GM19238 (cell line): ENCODE data around the gene SPINT3.

Experiments used
- DNase-seq: peaks from one replicate; pipeline ENCODE4 v3.0.0; 2011; ENCODE audit warnings: low spot score; ENCODE audit not compliant: insufficient read length

SPINT3 gene, protein sequence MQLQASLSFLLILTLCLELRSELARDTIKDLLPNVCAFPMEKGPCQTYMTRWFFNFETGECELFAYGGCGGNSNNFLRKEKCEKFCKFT

DNA sequence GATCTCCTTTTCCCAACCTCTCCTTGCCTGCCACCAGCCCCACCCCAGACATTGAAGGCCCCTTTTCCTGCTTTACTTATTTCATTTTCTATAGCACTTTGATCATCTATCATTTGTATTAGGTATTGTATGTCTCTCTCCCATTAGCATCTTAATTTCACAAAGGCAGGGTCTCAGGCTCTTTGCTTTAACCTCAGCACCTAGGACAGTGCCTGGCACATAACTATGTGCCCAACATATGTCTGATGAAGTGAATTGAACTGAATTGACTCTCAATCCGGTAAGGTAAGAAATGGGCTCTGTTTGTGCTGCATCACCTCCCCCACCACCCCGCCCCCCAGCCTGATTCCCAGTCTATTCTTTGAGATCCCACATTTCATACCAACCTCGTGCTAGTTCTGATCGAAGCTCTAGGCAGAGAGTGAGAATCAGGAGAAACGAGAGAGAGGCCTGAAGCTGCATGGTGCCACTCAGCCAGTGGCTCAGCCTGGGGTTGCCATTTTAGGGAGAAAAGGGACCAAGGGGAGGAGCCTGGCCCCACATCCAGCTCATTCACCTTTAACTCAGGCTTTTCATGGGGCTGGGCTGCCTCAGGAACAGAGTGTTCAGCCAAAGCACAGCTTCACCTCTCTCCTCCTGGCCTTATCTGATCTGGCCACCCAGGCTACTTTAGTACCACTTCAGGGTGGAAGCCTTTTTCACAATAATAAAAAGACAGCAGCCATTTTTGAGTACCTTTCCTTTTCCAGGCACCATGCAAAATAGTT is at the start of gene SPINT3:
Gene SPINT3 (minus strand): TSS at position 476 of the 767 bp plus-strand sequence. CDS start 14 bp downstream, at position 462.
- DNase-seq: no peak

DNA sequence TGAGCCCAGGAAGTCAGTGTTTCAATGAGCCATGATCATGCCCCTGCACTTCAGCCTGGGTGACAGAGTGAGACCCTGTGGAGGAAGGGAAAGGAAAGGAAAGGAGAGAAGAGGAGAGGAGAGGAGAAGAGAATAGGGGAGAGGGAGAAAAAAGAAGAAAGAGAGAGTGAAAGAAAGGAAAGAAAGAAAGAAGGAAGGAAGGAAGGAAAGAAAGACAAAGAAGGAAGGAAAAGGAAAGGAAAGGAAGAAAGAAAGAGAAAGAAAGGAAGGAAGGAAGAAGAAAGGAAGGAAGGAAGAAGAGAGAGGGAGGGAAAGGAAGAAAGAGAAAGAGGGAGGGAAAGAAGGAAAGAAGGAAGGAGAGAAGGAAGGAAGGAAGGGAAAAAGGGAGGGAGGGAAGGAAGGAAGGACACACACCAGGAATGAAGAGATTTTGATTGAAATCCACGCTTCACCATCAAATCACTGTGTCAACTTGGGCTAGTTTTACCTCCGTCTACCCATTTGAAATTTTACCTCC is 49.4 kb upstream of the SPINT3 start:
- no peak for DNase-seq

GRCh38 chr20:45555198-45555597 is 39.8 kb upstream of the SPINT3 start:
- DNase-seq: no peak

- DNase-seq: no peak
These were observed 37.0 kb upstream of the SPINT3 start for GRCh38 chr20:45552456-45552855.

DNA sequence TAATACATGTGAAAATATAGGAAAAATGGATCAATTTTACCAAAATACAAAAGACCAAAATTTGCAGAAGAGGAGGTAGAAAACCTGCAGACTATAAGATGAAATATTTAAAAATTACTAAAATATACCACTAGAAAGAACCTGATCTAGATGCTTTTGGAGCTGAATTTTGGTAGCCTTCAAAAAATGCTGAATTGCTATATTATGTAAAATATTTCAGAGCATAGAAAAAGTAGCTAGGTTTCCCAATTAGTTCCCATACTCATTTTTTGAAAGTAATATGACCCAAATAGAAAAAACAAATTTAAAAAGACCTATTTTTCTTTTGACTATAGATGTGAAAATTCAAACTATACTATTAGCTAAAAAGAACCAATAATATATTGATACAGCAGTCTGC is 35.3 kb upstream of the SPINT3 start:
- no peak for DNase-seq

DNA sequence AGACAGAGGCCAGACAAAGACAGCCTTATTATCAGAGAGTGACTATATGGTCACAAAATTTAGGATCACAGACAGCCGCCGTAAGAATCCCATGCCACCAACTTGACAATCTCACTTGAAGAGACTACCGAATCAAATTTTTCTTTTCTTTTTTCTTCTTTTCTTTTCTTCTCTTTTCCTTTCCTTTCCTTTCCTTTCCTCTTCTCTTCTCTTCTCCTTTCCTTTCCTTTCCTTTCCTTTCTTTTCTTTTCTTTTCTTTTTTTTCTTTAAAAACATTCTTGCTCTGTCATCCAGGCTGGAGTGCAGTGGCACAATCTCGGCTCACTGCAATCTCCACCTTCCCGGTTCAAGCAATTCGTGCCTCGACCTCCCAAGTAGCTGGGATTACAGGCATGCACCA is 33.0 kb upstream of the SPINT3 start:
- no peak for DNase-seq

DNA sequence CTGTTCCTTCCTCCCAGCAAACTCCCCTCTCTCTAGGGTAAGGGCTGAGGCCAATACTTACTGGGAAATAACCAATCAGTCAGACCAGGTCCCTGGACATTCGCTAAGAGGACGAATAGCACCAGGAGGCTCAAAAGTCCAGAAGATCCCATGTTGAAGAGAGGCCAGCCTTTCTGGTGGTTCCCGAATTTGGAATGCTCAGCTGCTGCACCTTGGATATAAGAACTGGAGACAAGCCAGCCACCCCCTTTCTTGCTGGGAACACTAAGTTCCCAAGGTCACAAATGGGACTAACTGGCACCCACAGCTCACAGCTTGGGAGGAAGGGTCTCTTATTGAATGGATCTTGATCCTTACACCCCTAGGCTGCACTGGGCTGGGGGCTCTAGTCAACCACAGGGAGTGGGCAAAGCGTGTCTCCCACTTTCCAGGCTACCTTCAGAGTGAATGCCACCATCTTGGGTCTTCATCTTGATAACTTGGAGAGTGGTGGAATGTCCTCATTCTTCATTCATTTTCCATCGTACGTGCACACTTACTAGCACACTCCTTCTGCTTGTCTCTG is 31.9 kb upstream of the SPINT3 start, which contains the start of gene EPPIN:
Gene EPPIN (minus strand): TSS at position 196 of the 565 bp plus-strand sequence. CDS start 44 bp downstream, at position 152.
- no peak for DNase-seq

DNA sequence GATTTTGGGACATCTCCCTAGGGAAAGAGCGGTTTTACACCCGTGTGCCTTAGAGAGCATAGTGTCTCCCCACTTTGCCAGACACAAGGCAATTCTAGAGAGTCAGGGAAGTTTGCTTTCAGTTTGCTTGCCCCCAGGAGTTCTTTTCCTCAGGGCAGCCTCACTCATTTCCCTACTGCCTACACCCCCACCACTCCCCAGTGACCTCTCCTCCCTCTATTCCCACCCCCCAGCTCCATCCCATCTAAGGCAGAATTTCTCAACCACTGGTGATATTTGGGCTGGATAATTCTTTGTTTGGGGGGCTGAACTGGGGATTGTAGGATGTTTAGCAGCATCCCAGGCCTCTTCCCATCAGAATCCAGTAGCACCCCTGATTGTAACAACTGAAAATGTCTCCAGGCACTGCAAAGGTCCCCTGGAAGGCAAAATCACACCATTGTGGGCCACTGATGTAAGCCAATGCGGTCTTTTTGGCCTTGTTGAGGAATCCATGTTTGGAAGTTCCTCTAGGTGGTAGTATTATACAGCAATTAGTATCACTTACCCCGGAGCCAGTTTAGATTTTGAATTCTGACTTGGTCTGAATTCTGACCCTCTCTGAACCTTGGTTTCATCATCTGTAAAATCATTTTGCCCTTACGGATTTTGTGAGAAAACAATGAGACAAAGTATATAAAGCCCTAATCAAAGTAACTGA is 30.5 kb upstream of the SPINT3 start:
- no peak for DNase-seq

- DNase-seq: no peak
These were observed 29.9 kb upstream of the SPINT3 start for GRCh38 chr20:45545351-45545750.

DNA sequence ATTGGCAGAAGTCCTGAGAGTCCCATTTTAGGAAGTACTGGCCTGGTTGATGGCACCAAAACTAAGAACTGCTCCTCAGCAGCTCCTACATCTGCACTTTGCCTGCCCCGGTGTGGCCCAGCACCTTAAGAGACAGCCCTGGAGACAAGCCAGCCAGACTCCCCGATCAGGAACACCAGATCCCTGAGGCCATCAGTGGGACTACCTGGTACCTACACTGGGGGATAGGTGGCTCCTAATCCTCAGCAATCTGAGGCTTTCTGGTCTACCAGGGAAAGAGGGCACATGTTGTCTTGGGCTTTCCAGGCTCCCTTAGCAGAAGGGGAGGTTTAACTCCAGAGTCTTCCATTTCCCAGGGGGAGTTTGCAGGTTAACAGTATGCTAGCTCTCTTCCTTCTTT is 24.0 kb upstream of the SPINT3 start, which contains the start of gene WFDC6:
Gene WFDC6 (minus strand): TSS at position 101 of the 400 bp plus-strand sequence. CDS start 75 bp downstream, at position 26.
- no peak for DNase-seq

- DNase-seq: no peak
These were observed 22.9 kb upstream of the SPINT3 start for GRCh38 chr20:45538209-45538799.

DNA sequence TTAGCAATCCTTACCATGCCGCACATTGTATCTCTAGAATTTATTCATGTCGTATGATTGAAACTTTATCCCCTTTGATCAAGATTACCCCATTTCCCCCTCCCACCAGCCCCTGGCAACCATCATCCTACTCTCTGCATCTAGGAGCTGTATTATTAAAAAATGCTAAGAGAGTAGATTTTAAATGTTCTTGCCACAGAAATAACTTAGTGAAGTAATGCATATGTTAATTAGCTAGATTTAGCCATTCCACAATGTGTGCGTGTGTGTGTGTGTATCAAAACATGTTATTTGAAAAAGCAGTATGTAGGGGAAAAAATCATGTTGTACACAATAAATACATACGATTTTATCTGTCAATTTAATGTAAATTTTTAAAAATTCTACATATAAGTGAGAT is 11.9 kb upstream of the SPINT3 start:
- DNase-seq: no peak

DNA sequence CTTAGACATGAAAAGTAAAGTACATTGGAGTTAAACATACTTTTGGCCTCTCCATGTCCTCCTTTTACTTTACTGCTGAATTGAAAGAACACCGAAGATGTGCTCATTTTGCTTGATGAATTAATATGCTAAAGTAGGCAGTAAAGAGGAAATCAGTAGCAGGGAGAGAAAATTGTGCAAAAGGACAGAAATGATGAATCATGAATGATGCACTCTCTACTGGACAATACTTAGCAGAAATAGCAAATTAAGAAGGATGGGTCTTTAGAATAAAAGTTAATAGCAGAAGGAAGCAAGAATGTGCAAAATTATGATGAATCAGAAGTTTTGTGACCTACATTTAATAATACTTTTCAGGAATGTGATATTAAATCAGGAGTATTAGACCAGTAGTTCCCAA is 8.4 kb upstream of the SPINT3 start:
- no peak for DNase-seq

GRCh38 chr20:45518282-45518681 is 2.9 kb upstream of the SPINT3 start:
- no peak for DNase-seq

DNA sequence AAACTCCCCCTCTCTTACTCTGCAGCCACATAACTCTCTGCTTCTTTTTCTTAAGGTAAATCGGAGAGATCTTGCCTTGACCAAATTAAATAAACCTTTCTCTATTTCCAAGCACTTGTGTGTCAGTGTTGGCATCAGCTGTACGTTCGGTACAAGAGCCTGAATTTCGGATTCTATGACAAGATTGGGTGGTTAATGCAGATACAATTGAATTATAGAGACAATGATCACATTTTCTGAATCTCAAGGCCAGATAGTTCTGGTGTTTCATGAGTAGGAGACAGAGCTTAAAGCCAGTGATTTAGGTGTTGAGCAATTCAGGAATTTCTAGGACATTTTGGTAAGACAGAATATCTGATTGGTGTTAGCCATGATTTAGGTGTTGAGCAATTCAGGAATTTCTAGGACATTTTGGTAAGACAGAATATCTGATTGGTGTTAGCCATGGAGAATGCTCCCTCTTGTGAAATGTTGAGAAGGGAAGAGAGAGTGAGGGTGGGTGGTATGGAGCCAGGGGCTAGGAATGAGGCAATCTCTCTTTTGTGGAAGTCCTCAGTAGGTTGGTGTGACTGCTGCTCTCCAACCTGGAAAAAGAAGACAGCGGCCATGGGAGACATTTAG is 5.1 kb downstream of the SPINT3 start:
- no peak for DNase-seq

DNA sequence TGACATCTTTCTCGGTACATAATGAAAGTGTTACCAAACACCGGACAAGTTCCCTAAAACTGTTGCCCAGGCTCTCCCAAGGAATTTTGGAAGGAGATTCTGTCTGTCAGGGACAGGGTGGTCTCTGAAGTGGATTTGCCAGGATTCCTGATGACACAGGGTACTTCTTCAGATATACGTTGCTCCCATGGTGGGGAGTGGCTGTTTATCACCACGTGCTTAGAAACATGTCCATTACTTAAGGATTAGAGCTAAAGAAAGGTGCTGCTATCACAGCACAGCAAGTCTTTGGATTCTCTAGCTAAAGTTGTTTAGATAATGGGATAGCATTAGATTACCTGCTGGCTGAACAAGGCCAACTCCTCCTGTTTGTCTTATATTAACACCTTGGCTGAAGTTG is 6.3 kb downstream of the SPINT3 start:
- no peak for DNase-seq

- DNase-seq: no peak
These were observed 7.1 kb downstream of the SPINT3 start for GRCh38 chr20:45508068-45508886.

- DNase-seq: no peak
These were observed 8.2 kb downstream of the SPINT3 start for GRCh38 chr20:45507011-45507820.

GRCh38 chr20:45506398-45506797 is 9.0 kb downstream of the SPINT3 start:
- no peak for DNase-seq
